ENCODE results near the gene COX20.
"Not testable (repeated sequence)": the region's sequence is repeated elsewhere in the genome, so short reads cannot be mapped to it uniquely, and the experiment has no call there.

Gene COX20

GRCh38 chr1:244826712-244827111, 8.7 kb upstream of the COX20 start:
- no peak for DNase-seq

GRCh38 chr1:244830639-244831038, 4.8 kb upstream of the COX20 start:
- DNase-seq, result no peak

GRCh38 chr1:244833260-244833659, 2.2 kb upstream of the COX20 start:
- not testable (repeated sequence) for DNase-seq

- DNase-seq, result peak; percentile 75
Observed at GRCh38 chr1:244833734-244834542, 1.5 kb upstream of the COX20 start.

- DNase-seq, result peak; percentile 94
Observed at GRCh38 chr1:244834543-244835275, 749 bp upstream of the COX20 start.

GRCh38 chr1:244836135-244836521, 670 bp downstream of the COX20 start:
- peak; percentile 54 for DNase-seq

GRCh38 chr1:244836584-244836983, 1.1 kb downstream of the COX20 start:
- no peak for DNase-seq

GRCh38 chr1:244837597-244838258, 2.3 kb downstream of the COX20 start:
- no peak for DNase-seq

GRCh38 chr1:244839656-244840055, 4.2 kb downstream of the COX20 start:
- DNase-seq, result no peak

GRCh38 chr1:244840219-244840794, 4.8 kb downstream of the COX20 start:
- DNase-seq, result no peak

- no peak for DNase-seq
Observed at GRCh38 chr1:244841273-244841927, 5.9 kb downstream of the COX20 start.

GRCh38 chr1:244843148-244843978, 7.9 kb downstream of the COX20 start:
- DNase-seq, result no peak

GRCh38 chr1:244844155-244845121, 9.0 kb downstream of the COX20 start:
- no peak for DNase-seq

- DNase-seq, result no peak
Observed at GRCh38 chr1:244846653-244847052, 11.2 kb downstream of the COX20 start.

- DNase-seq, result no peak
Observed at GRCh38 chr1:244849189-244849866, 13.9 kb downstream of the COX20 start.

GRCh38 chr1:244850099-244850852, 14.8 kb downstream of the COX20 start:
- no peak for DNase-seq

GRCh38 chr1:244850896-244851295, 15.4 kb downstream of the COX20 start:
- no peak for DNase-seq

GRCh38 chr1:244851546-244852231, 16.2 kb downstream of the COX20 start:
- no peak for DNase-seq

GRCh38 chr1:244852694-244853093, 17.2 kb downstream of the COX20 start:
- DNase-seq, result no peak
